Brain pericyte (primary cell): ENCODE results near the gene EIF3B.
"Not testable (repeated sequence)": the region's sequence is repeated elsewhere in the genome, so short reads cannot be mapped to it uniquely, and the experiment has no call there.

ENCODE experiments used
- DNase-seq: peaks from one replicate; pipeline ENCODE4 v3.0.0-alpha.2; 2012; ENCODE audit warnings: low read depth, low spot score

The EIF3B gene

DNA sequence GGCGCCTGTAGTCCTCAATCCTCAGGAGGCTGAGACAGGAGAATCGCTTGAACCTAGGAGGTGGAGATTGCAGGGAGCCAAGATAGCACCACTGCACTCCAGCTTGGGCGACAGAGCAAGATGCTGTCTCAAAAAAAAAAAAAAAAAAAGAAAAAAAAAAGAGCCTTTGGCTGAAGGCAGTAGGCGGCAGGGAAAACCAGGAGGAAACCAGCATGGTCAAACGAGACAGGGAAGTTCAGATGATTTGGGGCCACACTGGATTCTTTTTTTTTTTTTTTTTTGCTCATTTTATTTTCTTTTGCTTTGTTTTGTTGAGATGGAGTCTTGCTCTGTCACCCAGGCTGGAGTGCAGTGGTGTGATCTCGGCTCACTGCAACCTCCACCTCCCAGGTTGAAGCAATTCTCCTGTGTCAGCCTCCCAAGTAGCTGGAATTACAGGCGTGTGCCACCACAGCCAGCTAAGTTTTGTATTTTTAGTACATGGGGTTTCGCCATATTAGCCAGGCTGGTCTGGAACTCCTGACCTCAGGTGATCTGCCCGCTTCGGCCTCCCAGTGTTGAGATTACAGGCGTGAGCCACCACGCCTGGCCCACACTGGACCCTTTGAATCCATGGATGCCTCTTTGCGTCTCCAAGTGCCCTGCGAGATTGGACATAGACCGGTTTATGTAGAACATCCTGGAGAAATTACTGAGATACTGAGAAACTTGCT lies 7.1 kb upstream of the EIF3B start:
- not testable (repeated sequence) for DNase-seq

DNA sequence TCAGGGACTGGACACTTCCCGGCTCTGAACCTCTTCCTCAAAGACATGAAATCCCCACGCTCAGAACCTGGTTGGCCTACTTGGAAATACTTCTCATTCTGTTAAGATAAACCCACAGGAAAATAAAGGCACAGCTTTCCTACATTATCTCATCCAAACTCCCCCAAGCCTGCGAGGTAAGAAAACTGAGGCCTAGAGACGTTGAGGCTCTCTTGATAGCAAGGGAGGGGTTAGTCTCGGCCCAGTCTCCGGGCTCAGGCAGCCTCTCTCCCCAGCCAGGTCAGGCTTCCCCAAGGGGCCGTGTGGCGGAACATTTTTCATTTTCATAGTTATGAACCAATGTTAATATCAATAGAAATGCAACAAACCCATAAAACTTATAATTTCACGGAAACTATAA lies 4.6 kb upstream of the EIF3B start:
- DNase-seq = no peak

DNA sequence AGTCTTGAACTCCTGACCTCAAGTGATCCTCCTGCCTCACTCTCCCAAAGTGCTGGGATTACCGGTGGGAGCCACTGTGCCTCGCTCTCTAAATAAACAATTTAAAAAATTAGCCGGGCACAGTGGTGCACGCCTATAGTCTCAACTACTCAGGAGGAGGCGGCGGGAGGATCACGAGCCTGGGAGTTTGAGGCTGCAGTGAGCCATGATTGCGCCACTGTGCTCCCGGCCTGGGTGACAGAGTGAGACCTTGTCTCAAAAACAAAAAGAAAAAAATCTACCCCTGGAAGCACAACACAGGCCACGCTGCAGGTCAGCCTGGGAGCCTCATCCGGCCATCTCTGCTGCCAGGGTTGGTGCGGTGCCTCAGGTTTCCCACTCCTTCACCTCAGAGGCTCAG lies 3.8 kb upstream of the EIF3B start:
- DNase-seq = no peak

DNA sequence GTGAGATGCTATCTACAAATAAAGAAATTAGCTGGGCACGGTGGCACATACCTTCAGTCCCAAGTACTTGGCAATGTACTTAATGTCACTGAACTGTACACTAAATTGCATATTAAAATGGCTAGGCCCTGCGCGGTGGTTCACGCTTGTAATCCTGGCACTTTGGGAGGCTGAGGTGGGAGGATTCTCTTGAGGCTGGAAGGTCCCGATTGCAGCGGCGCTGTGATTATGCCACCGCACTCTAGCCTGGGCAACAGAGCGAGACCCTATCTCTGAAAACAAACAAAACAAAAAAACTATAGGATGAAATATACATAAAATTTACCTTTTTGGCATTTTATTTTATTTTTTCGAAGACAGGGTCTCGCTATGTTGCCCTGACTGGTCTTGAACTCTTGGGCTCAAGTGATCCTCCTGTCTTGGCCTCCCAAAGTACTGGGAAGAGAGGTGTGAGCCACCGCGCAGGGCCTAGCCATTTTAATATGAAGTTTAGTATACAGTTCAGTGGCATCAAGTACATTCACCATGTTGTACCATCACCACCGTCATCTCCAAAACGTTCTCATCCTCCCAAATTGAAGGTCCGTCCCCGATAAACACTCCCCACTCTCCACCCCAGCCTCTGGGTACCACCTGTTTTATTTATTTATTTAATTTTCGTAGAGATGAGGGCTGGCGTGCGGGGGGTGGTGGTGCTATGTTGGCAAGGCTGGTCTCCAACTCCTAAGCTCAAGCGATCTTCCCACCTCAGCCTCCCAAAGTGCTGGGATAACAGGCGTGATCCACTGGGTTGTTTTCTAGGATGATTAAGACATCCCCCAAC lies 1.3 kb upstream of the EIF3B start:
- DNase-seq = no peak

DNA sequence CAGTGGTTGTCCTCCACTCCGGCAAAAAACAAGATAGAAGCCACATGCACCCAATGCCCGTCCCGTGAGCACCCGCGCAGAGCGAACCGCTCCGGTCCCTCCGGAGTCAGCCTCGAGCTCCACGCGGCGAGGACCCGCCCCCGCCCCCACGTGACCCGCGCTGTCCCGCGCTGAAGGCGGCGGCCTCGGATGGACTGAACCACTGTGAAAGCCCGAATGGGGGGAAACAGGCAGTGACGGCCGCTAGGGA lies 766 bp upstream of the EIF3B start:
- no peak for DNase-seq

DNA sequence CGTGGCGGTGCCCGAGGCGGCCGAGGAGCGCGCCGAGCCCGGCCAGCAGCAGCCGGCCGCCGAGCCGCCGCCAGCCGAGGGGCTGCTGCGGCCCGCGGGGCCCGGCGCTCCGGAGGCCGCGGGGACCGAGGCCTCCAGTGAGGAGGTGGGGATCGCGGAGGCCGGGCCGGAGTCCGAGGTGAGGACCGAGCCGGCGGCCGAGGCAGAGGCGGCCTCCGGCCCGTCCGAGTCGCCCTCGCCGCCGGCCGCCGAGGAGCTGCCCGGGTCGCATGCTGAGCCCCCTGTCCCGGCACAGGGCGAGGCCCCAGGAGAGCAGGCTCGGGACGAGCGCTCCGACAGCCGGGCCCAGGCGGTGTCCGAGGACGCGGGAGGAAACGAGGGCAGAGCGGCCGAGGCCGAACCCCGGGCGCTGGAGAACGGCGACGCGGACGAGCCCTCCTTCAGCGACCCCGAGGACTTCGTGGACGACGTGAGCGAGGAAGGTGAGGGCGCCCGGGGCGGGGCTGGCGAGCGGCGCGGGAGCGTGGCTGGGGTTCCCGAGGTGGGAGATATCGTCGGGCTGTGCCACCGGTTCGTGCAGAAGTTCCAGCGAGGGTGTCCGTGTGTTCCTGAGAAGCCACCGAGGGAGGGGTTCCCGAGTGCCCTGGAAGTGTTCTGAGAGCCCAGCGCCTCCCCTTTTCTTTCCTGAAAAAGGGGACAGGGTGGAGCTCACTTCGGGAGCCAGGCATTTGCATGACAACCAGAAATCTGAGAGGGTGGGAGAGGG lies 495 bp downstream of the EIF3B start:
- no peak for DNase-seq

DNA sequence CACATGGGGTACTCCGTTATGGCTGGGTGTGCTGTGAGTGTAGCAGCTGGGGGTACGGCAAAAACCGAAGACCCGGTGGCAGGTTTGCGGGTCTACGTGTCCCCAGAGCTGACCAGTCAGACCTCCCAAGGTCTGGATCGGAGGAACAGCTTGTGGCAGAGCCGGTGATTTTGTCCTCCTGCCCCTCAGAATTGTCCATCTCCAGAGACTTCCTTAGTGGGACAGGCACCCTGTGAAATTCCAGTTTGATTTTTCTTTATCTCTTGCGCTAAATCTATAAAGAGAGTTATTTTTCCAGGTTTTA lies 1.0 kb downstream of the EIF3B start:
- DNase-seq = no peak

DNA sequence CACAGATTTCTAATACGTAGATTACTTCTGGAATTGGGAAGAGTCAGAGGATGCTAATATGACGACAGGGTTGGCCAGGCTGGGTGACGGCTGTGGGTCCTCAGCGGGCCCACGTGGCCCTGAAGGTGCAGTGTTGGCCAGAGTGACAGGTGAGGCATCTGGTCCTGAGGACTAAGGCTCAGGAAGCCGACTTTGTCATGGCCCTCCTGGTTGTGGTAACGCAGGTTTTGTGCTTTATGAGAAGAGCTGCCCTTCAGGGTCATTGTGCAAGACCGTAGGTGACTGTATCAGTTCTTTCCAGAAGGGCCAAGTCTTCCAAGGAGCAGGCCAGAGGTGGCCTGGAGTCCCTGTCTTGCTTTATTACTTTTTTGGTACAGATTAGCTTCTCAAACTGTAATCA lies 2.5 kb downstream of the EIF3B start:
- no peak for DNase-seq

DNA sequence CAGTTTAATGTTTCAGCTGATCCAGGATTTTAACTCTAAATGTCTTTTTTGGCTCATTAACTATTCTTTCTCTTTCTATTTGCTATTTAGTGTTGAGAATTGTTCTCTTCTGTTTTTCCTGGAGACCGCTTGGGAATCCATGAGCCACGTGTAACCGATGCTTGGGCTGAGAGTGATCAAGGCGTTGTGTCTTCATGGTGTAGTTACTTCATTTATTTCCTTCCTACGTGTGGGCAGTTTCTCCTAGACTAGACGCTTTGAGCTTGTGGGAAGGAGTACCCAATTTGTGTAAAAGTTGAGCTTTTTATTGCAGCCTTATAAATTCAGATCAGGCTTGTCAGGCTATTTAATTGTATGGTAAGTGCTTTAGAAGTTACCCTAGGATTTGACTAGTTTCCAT lies 2.9 kb downstream of the EIF3B start:
- DNase-seq = no peak

DNA sequence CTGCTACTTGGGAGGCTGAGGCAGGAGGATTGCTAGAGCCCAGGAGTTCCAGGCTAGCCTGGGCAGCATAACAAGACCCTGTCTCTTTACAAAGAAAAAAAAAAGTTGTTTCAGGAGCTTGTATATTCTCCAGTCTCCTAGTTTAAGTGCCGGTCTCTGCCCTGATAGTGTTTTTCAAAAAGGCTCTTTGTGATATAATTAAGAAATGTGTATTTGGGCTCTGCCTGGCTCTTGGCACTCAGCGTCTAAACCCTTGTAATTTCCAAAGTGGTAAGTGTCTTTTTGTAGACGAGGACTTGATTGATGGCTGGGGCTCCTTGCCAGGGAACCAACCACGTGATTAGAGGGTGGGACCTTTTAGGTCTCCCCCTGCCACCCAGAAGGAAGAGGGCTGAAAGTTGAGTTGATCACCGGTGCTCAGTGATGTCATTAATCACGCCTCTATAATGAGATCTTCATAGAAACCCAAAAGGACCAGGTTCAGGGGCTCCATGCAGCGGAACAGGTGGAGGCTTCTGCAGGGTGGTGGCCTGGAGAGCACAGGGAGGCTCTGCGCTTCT lies 4.4 kb downstream of the EIF3B start:
- DNase-seq = no peak

DNA sequence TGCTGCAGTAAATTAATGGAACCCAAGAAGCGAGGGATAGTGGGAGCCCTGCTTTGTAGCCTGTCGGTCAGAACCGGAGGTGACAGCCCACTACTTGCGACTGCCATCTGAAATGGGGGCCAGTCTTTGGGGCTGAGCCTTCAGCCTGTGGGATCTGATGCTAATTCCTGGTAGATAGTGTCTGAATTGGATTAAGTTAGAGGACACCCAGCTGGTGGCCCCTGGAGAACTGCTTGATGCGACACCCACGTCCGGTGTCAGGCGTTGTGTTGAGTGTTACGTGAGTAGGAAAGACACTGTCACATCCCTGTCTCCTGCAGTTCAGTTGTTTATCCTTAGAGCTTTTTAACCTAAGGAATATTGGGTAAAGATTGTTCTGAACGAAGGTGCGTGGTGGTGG lies 5.0 kb downstream of the EIF3B start:
- no peak for DNase-seq

DNA sequence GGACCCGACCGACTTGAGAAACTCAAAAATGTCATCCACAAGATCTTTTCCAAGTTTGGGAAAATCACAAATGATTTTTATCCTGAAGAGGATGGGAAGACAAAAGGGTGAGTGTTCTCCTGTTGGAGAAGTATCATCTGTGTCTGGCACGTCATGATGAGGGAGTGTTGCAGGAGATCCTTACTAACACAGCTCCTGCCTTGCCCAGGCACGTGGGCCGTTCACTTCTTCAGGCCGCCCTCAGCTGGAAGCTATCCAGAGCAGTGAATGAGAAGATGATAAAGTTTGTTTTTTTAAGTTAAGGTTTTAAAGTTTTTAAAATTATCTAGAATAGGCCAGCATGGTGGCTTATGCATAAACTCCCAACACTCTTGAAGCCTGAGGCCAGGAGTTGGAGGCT lies 6.2 kb downstream of the EIF3B start:
- DNase-seq = no peak

DNA sequence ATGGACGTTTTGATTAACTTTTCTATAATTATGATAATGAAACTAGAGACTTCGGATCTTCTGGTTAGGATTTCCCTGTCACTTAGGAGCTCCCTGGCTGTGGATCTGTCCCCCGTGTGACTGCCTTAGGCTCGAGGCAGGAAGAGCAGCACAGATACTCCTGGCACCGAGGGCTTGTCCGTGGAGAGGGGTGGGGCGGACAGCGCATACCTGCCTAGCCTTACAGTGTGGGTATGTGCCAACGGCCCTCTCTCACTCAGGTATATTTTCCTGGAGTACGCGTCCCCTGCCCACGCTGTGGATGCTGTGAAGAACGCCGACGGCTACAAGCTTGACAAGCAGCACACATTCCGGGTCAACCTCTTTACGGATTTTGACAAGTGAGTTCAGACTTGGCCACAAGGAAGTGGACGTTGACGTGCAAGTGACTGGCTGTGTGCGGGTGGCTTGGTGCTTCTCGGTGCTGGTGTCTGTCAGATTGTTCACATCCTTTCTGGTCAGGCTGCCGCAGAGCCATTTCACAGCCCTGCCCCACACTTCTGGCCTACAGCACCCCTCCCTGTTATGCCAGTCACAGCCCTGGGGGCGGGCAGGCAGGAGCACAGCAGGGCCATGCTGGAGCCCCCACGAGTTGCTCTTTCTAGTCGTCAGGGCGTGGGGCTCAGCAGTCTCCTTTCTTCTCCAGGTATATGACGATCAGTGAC lies 7.9 kb downstream of the EIF3B start:
- no peak for DNase-seq

DNA sequence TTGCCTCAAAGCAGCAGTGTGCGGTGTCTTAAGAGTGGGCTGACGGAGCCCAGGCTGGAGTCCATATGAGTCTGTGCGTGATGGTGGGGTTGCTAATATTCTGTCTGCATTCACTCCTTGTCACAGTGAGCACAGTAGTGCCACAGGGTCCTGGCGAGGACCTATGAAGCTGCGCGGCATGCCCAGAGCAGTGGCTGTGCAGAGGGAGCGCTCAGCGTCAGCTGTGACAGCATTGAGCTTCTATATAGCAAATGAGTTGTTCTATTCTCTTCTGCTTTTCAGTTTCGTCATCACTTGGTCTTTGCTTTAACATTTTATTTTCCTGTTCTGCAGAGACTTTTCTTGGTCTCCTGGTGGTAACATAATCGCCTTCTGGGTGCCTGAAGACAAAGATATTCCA lies 14.5 kb downstream of the EIF3B start:
- DNase-seq = no peak

DNA sequence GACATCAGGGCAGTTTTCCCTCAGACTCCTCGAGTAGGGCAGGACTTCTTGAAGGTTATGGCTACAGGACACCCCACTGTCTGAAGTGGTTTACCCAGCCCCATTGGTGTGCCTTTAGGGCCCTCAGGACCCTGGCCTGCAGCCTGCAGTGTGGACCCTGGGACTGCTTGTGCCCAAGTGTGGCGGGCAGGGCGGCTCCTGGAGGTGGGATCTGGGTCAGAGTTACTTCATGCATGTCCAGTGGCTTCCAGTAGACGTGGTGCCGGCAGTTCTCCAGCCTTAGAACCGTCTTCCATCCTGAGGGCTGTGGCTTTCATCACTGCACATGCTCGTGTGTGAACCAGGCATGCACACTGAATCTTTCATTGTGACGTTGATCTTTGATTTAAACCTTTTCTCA lies 16.7 kb downstream of the EIF3B start:
- DNase-seq = no peak

DNA sequence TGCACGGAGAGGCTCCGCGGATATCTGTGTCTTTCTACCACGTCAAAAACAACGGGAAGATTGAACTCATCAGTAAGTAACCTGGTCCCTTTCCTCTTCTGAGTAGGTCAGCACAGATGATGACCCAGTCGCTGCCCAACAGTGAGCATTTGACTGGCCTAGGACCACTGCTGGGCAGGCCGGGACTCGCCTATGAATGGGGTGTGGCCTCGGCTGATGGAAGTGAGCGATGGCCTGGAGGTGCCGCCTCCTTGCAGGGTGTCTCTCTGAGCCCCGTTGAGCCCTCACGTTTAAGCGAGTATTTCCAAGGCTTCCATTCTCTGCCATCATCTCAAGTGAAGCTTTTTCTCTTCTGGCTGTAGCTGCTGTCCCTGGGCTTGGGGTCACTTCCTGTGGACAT lies 18.1 kb downstream of the EIF3B start:
- no peak for DNase-seq

DNA sequence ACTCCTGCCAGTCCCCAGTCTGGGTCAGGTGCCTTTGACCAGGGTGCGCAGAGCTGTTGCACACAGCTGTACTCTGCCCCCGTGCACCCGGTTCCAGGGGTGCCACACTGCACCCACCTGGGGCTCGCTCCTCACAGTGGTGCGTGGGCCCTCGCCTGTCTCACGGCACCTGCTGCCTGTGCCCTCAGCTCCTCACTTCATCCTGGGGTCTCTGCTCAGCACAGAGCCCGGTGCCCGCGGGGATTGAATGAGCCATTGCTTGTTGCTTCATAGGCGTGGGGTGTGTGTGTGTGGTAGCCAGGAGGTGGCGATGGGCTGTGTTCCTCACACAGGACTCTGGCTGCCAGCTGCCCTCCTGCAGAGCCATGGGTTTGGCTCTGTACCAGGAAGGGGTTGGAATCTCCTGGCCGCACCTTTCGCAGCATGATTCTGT lies 18.5 kb downstream of the EIF3B start:
- DNase-seq = no peak

DNA sequence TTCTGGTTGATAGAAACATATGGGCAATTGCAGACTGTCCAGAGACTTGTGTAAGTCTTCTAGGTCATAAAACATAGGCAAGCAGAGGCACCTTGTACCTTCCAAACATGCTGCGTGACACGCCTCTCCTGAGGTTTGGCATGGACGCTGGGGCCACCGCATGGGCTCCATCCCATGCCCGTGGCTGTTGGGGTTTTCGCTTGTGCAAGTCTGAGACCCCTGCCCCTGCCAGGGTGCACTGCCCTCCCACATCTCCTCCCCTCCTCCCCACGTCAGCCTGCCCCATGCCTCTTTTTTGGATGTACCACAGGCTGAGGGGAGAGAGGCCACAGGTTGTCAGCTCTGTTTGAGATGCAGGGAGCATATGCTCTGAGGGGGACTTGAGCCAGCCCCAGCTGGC lies 19.0 kb downstream of the EIF3B start:
- no peak for DNase-seq

DNA sequence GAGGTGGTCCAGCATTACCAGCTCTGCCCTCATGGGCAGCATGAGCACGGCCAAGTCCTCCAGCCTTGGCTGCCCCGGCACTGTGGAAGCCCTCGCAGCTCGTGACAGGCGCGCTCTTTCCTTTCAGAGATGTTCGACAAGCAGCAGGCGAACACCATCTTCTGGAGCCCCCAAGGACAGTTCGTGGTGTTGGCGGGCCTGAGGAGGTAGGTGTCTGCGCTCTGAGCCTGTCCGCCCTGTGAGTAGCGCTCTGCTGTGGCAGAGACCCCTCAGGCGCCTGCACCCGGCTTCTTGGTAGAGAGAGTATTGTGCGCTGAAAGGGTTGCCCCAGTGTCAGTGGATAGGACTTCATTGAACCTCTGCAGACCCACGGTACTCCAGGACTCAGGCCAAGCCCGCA lies 19.8 kb downstream of the EIF3B start:
- no peak for DNase-seq

DNA sequence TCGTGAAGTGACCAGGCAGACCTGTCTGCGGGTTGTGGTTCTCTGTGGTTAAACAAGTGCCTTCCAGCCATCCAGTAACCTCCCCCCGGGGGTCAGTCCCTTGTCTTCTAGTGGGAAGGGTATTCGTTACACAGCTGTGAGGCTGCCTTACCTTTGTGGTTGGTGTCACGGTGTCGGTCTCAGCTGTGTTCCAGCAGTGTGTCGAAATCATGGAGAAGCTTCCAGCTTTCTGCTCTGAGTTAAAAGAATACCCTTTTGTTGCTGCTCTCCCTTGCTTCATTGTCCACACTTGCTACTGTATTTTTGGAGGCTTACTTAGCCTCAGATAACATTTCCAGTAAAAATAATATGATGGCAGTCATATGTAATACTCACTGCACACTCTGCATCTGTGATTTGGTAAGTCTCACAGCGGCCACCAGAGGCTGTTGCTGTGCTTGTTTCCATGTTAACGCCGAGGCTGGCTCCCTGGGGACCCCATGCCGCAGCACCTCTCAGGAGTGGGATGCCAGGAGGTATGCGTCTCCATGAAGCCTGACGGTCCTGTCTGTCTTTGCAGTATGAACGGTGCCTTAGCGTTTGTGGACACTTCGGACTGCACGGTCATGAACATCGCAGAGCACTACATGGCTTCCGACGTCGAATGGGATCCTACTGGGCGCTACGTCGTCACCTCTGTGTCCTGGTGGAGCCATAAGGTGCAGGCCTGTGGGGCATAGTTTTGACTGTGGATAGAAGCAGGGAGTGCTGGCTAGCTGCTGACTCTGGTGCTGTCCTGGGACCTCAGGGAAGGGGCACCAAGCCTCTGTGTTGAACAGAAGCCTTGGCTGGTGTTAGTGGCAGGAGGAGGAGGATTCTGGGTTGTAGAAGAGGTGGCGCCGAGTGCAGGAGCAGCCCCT lies 20.5 kb downstream of the EIF3B start:
- no peak for DNase-seq
